NCI-H2171 treated with DMSO at 0.1 percent for 48 hours (cell line): ENCODE results near the gene DHRS13.
"Not testable (repeated sequence)": the region's sequence is repeated elsewhere in the genome, so short reads cannot be mapped to it uniquely, and the experiment has no call there.

Experiments used
- DNase-seq: peaks from one replicate; lab custom pipeline; 2025; lab: John Stamatoyannopoulos, UW

The DHRS13 gene

GRCh38 chr17:28903546-28903841 lies 615 bp upstream of the DHRS13 start:
- DNase-seq, result not testable (repeated sequence)

DNA sequence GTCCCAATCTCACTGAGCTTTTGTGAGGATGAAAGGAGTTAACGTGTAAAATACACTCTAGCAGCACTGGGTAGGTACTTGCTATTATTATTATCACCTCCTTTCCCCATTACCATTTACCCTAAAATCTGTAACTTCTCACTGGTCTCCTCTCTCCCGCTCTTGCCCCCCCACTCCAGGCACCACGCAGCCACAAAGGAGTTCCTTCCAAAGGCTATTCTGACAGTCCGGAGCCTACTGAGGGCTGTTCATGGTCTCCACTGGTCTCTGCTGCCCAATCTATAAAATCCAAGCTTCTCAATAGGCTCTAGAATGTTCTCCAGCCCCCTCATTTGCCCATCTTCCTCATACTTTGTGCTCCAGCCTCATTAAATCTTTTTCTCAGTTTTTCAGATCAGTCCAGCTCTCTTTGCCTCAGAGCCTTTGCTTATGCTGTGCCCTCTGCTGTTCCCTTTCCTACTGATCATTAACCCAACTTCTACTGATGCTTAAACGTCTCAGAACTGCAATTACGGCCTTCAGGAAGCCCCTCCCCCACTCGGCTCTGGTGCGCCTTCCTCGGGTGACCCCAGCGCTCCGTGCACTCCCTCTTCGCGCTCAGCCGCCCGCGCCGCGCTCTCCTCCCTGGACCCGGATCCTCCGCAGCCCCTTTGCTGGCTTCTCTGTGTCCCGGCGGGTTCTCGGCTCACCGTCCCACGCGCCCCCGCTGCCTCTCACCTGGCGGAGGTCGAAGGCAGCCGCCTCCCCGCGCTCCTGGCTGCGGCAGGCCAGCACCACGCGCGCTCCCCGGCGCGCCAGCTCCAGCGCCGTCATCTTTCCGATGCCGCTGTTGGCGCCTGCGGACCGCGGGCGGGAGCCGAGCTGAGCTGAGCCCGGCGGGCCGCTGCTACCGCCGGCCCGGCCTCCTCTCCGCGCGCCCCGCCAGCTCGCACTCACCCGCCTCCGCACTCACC lies 737 bp downstream of the DHRS13 start:
- DNase-seq, result peak; percentile 69

GRCh38 chr17:28900986-28901726 lies 1.7 kb downstream of the DHRS13 start:
- DNase-seq, result no peak

GRCh38 chr17:28899212-28899815 lies 3.6 kb downstream of the DHRS13 start:
- no peak for DNase-seq

GRCh38 chr17:28898527-28898955 lies 4.3 kb downstream of the DHRS13 start:
- no peak for DNase-seq

DNA sequence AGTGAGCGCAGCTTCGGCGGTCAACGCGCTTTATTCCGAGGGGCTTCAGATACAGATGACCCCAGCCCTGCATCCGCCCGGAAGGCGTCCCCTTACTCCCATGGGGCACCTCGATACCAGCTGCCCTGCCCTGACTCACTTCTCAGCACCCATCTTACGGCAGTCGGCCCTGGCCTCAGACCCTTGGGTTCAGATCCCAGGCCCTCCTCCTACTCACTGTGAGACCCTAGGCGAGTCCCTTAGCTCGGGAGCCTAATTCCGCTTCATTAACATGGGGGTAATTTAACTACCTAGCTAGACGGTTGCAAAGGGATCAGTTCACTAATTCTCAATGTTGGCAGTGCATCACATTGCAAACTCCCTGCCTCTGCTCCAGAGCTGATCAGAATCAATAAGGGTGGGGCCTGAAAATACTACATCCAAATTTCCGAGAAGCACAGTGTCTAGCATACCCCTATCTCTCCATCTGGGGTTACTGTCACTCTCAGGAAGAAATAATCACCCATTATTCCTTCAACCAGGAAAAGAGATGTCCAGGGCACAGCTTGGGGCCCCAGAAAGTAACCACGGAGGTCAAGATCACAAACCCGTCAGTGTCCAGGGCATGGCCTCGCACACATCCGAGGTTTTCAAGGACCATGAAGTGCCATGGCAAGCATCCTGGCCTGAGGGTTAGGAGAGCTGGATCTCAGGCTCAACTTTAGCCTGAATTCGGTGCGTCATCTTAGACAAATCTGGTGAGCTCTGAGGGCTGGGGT lies 4.9 kb downstream of the DHRS13 start:
- DNase-seq, result peak; percentile 53

DNA sequence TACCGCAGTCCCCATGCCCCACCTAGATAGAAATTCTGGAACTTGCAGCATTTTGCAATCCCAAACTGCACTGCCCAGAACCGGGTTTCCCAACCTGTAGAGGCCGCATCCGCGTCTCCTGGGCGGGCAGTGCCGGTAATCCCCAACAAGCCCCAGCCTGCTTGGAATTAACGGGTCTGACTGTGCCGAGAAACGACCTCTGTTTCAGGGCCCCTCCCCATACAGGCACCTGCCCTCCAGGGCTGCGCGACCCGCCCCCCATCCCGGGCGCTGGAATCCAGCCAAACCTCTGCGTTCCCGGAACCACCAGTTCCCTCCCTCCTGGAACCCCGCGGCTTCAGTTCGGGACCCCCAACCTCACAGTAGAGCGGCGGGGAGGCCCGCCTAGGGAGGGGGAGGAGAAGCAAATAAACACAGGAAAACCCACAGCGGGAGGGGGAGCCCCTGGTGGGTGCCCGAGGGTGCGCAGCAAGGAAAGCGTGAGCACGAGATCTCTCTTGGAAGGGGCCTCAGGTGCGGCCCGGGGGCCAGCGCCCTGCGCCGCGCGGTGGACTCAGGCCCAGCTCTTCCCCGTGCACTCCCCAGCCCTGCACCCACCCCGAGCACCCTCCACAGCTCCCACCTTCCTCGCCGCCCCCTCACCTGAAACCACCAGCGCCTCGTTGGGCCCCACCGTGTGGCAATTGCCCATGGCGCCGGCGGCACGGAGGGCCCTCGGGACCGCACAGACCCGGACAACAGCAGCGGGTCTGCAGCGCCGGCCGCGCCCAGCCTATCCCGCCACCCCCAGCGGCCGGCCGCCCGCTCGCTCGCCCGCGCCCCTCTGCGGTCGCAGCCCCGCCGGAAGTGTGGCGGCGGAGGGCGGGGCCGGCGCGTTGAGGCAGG lies 5.8 kb downstream of the DHRS13 start, which contains the start of gene FLOT2:
Gene FLOT2, minus strand, starts transcription at position 850 of the 885 bp plus-strand sequence. Its CDS starts 159 bp downstream, at position 691.
- peak; percentile 72 for DNase-seq

GRCh38 chr17:28896491-28896883 lies 6.4 kb downstream of the DHRS13 start:
- peak; percentile 33 for DNase-seq

DNA sequence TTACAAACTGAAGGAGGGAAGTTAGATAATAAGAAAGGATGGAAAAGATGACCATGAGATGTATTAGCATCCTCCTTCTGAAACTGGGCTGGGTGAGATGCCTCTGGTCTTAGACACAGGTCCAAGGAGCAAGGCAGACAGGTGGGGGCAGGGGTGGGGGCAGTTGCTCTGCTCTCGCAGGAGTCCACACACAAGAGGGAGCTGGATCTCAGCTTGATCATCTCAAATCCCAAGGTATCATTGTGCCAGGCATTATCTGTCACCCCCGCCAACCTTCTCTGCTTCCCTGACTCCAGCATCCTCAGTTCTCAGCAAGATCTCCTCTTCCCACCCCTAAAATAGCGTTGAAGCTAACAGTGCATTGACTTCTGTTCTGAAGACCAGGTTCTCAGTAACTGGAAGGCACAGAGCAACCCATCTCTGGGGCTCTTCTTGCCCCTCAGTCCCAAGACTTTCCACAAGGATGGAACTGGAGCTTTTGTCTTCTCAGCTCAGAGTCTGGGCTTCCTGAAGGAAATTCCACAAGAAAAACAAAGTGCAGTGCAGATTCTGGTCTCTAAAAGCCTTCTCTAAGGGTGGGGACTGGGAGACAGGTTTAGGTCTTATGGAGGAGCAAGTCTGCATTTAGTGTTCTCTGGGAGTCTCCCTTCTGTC lies 7.0 kb downstream of the DHRS13 start:
- DNase-seq, result no peak

GRCh38 chr17:28893248-28894183 lies 9.4 kb downstream of the DHRS13 start:
- not testable (repeated sequence) for DNase-seq

DNA sequence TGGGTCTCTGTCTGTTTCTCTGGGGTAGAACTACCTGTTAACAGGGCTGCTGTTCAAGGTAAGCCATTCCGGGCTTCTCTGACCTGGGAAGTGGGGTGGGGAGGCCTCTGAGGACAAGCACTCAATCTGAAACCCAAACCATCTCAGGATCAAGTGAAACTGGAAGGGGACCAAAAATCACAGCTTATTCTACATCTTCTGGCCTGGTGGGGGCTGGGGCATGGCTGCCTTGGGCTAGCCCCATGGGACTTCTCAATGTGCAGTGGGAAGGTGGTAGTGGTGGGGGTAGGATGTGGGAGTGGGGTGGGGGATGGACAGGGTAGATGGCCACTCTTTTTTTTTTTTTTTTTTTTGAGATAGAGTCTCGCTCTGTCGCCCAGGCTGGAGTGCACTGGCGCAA lies 10.9 kb downstream of the DHRS13 start:
- DNase-seq, result no peak

- DNase-seq, result no peak
These were observed 11.7 kb downstream of the DHRS13 start for GRCh38 chr17:28891201-28891600.

DNA sequence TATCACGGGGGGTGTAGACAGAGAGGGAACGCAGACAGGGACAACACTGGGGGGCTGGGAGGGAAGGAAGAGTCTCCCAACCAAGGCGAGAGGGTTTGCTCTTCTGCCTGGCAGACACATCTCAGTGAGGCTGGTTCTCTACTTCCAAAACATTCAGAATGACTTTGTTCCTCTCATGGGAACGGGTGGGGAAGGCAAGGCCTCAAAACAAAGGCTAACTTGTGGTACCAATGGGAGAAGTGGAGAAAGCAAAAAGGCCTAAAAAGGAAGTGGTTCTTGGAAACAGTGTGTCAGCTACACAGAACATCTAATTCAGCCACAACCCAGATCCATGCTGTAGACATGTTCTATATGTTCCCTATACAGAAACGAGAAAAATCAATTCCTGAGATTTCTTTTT lies 12.9 kb downstream of the DHRS13 start:
- DNase-seq, result no peak

GRCh38 chr17:28888832-28889231 lies 14.0 kb downstream of the DHRS13 start:
- no peak for DNase-seq

DNA sequence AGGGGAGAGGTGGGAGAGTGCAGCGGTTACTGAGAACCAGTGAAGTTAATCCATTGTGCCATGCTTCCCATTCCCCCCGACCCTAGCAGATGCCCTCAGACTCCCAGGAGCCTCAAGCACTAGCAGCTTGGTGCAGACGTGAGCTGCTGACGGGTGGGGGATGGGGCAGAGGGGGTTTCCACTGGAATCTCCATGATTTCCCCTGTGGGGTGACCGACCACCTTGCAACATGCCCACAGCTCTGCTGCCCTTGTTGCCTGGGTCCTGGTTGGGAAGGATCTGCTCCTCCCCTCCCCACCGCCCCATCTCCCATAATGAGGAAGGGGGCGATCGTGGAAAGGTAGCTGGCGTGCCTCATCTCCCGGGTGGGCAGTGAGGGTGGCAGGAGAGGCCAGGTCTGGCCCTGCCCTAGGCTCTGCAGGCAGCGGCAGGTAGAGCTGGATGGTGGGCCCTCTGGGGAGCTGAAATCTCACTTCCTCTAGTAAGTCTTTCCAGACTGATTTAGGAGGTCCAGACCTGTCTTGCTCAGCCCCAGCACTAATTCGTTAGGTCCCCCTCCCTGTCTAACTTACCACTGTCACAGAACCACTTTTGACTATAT lies 14.9 kb downstream of the DHRS13 start:
- DNase-seq, result no peak

DNA sequence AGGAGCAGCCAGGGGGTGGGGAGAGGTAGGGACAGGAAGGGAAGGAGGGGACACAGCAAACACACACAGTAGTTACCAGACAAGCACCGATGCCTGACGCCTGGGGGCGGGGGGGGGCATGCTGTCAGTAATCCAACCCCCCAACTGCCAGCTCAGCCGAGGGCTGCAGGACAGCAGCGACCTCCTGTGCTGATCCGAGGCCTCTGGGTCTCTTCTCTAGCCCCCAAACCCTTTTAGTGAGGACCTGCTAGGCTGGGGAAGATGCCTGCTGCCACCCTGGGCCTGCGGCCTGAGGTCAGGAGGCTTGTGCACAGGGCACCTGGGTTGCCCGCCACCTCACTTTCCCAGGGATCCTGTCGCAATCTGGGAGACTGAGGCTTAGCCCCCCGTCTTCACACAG lies 16.9 kb downstream of the DHRS13 start:
- no peak for DNase-seq

DNA sequence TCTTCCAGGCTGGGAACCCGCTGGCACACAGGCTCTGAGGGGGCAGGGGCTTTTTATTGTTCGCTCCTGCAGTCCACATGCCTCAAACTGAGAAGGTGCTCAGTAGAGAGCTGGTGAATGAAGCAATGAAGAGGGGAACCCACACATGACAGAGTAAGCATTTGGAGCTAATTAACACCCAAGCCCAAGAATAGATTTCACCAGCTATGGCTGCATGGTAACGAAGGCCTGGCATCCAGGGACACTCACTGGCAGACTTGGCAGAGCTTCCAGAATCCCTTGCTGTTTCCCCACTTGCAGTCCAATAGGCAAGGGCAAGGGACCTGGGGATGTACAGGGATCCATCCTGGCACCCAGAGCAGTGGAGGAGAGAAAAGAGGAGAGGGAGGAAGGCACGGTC lies 17.5 kb downstream of the DHRS13 start:
- DNase-seq, result no peak

GRCh38 chr17:28883967-28884702 lies 18.7 kb downstream of the DHRS13 start:
- DNase-seq, result no peak
